Activated T-helper 1 cell treated with anti-CD3 and anti-CD28 coated beads, Interleukin-12 subunit alpha, Interleukin-12 subunit beta, Interleukin-2, Interleukin-4 antibody, amounts not matched to agents 30 ng/mL and 10 ng/mL and 1 ng/mL, durations not matched to agents 14 hours and 24 hours and 36 hours (primary cell): ENCODE measurements around the gene PRR22. TPM values are rescaled to one million over a fixed set of nuclear protein-coding genes. Genes with fewer than 3 reads are reported as not detected.

ENCODE experiments used
- DNase-seq: peaks from one replicate; pipeline ENCODE4 v3.0.0; 2021; ENCODE audit warnings: low spot score
- H3K27ac Mint-ChIP-seq: one replicate; pipeline ENCODE4 v1.8.0; 2021; ENCODE audit warnings: mild to moderate bottlenecking, mixed read lengths
- H3K27me3 Mint-ChIP-seq: one replicate; pipeline ENCODE4 v1.8.0; 2022; ENCODE audit warnings: mild to moderate bottlenecking, moderate library complexity, mixed read lengths; ENCODE audit not compliant: insufficient read depth
- H3K36me3 Mint-ChIP-seq: one replicate; pipeline ENCODE4 v1.8.0; 2021; ENCODE audit warnings: low read depth, mixed read lengths
- H3K4me1 Mint-ChIP-seq: one replicate; pipeline ENCODE4 v1.8.0; 2021; ENCODE audit warnings: low read depth, mixed read lengths
- H3K4me3 Mint-ChIP-seq: one replicate; pipeline ENCODE4 v1.8.0; 2021; ENCODE audit warnings: mild to moderate bottlenecking, moderate library complexity, mixed read lengths
- H3K9me3 Mint-ChIP-seq: one replicate; pipeline ENCODE4 v1.8.0; 2021; ENCODE audit warnings: mixed read lengths
- intact Hi-C: fragments of 100-400 bp; cut with micrococcal nuclease; formaldehyde crosslinking; loops from one replicate; pipeline ENCODE4 v1.15.1; 2024
- total RNA-seq: library from RNA; stranded (reverse); gene quantifications from 2 replicates; pipeline ENCODE4 v1.2.3, GENCODE V29; 2022

PRR22 gene
- total RNA-seq, 1 donor from 2014 or later = 7.4 TPM

DNA sequence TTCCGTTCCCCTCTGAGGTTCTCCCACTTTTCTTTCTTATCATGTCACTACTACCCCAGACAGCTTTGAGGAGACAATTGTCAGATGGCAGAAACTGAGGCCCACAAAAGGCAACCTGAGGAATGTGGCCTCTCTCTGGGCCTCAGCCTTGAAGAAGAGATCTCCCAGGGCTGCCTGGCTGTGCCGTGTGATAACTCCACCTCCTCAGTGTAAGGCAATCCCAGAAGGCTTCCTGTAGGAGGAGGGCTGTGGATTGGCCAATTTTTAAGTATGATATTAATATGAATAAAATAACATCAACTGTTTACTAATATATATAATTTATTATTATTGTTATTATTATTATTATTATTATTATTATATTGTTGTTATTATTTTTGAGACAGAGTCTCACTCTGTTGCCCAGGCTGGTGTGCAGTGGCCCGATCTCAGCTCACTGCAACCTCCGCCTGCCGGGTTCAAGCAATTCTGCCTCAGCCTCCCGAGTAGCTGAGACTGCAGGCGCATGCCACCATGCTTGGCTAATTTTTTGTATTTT lies 10.9 kb upstream of the PRR22 start:
- Mint-ChIP-seq H3K27ac (no peak overlapping the region), H3K9me3 (no peaks in the 10 kb centered on the region), H3K36me3 (peaks cover under 1% of the 10 kb centered on the region), H3K27me3 (peaks cover 9% of the 10 kb centered on the region), H3K4me1 (peaks cover under 1% of the 10 kb centered on the region), H3K4me3 (no peak overlapping the region)
- intact Hi-C loops = no loop called here
- no peak for DNase-seq

DNA sequence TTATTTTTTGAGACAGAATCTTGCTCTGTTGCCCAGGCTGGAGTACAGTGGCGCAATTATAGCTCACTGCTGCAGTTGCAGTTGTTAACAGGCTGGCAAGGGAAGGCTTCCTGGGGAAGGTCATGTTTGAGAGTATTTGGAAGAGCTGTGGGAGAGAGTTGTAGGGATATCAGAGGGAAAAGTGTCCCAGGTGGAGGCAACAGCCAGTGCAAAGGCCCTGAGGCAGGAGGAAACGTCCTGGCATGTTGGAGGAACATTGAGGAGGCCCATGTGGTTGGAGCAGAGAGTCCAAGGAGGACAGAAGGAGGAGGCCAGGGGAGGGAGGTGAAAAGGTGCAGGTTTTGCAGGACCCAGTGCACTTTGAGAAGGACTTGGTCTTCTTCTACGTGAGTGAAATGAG lies 8.6 kb upstream of the PRR22 start:
- intact Hi-C loops = no loop called here
- H3K27me3 Mint-ChIP-seq = no peaks in the 10 kb centered on the region
- no peak overlapping the region for H3K27ac Mint-ChIP-seq

DNA sequence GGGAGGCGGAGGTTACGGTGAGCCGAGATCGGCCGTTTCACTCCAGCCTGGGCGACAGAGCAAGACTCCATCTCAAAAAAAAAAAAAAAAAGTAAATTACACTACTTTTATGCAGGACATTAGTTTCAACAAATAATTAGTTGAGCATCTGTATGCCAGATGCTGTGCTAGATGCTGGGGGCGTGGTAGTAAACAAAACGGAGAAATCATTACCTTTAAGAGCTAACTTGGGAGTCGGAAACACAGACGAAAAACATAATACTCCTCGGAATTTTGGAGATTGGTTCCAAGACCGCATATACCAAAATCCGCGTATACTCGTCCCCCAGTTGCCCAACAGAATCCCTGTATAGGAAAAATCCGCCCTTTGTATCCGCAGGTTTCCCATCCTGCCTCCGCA lies 7.7 kb upstream of the PRR22 start:
- Mint-ChIP-seq H3K27me3 (no peaks in the 10 kb centered on the region), H3K4me1 (peaks cover 5% of the 10 kb centered on the region), H3K4me3 (no peak overlapping the region), H3K9me3 (no peaks in the 10 kb centered on the region), H3K27ac (no peak overlapping the region), H3K36me3 (peaks cover 15% of the 10 kb centered on the region)
- no peak for DNase-seq
- intact Hi-C loops = no loop called here

More for the DNA sequence above, 8.6 kb upstream of the PRR22 start:
- Mint-ChIP-seq H3K36me3 (peaks cover 12% of the 10 kb centered on the region), H3K9me3 (no peaks in the 10 kb centered on the region), H3K4me1 (peaks cover 5% of the 10 kb centered on the region), H3K4me3 (no peak overlapping the region)
- DNase-seq = no peak

DNA sequence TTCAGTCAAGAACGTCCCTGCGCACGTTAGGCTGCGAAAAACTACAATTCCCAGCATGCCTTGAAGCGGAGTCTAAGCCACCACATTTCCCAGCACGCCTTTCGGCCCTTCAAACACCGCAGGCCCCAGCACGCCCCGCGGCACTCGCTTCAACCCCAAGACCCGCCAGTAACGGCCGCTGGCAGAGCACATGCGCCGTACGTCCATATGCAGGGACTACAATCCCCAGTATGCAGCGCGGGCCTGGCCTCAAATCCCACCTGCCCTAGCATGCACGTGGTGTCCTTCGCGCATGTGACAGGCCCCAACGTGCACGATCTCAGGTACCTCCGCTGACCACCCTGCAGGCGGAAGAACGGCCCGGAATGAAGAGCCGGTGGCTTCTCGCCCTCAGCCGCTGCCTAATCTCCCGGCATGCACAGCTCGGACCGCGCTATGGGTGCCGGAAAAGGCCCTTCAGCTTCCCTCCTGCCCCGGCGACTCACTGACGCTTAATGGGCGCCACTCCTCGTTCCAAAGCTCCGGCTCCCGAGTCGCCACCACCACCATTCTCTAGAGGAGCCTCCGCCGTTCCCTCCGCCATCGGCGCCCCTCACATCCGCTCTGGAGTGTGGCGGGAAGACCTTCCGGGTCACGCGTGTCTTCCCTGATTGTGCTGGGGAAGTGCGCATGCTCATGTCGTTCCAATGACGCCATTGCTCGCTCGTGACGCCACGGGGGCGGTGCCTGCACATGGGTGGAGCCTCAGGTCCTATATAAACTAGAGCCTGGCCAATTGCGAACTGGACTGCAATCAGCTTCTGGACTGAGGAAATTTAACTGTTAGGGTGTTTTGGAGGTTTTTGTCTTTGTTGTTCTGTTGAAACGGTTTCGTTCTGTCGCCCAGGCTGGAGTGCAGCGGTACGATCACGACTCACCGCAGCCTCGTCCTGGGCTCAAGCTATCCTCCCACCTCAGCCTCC lies 6.3 kb upstream of the PRR22 start, which contains the start of gene DUS3L:
Gene DUS3L (minus strand): TSS at position 605 of the 962 bp plus-strand sequence. CDS start 22 bp downstream, at position 583.
- peaks cover 5% of the 10 kb centered on the region for H3K4me1 Mint-ChIP-seq
- H3K27me3 Mint-ChIP-seq = no peaks in the 10 kb centered on the region
- H3K4me3 Mint-ChIP-seq = peak within 1 kb of the TSS; percentile 98
- H3K36me3 Mint-ChIP-seq = peaks cover 25% of the 10 kb centered on the region
- H3K9me3 Mint-ChIP-seq = no peaks in the 10 kb centered on the region
- H3K27ac Mint-ChIP-seq = peak within 1 kb of the TSS; percentile 100
- intact Hi-C loops = loop anchor here (1.0 to 2.0 kb wide), 11 partner anchors 13 to 1000 kb away; partner anchors contain the start of genes ALKBH7, CATSPERD, CLPP and FEM1A
- DNase-seq = peak; percentile 95

DNA sequence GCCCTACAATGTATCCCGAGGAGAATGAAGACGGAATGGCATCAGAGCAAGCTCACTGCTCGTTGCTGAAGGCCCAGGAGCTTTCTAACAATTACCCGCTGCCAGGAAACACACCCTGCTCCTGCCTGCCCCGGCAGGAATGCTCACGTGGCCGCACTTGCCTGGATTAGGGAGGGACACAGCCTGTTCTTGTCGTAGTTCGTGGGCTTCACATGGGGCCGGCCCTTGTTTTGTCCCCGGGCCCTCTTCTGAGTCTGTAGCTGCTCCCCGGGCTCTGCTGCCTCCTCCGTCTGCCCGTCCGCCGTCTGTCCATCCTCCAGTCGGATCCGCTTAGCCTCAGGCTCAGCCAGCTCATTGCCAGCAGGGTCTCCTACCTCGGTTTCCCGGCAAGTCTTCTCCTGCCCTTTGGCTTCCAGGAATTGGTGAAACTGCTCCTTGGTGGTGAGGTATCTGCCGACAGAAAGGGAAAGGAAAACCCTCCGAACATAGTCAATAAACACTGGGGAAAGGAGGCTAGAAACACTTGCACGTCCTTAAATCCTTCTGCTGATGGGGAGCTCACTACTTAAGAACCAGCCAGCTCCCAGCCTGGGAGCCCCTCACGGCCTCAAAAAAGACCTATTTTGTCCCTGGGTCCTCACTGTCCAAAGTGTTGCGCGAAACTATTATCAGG lies 5.5 kb upstream of the PRR22 start:
- peak overlapping the region; percentile 100 for H3K27ac Mint-ChIP-seq
- intact Hi-C loops = loop anchor here (1.0 to 2.0 kb wide), 7 partner anchors 14 to 583 kb away; partner anchors contain the start of genes ALKBH7, CATSPERD, LONP1 and RANBP3
- H3K27me3 Mint-ChIP-seq = no peaks in the 10 kb centered on the region
- no peaks in the 10 kb centered on the region for H3K9me3 Mint-ChIP-seq
- peaks cover 26% of the 10 kb centered on the region for H3K36me3 Mint-ChIP-seq
- no peak for DNase-seq
- H3K4me1 Mint-ChIP-seq = peaks cover 5% of the 10 kb centered on the region
- H3K4me3 Mint-ChIP-seq = peak overlapping the region; percentile 98

DNA sequence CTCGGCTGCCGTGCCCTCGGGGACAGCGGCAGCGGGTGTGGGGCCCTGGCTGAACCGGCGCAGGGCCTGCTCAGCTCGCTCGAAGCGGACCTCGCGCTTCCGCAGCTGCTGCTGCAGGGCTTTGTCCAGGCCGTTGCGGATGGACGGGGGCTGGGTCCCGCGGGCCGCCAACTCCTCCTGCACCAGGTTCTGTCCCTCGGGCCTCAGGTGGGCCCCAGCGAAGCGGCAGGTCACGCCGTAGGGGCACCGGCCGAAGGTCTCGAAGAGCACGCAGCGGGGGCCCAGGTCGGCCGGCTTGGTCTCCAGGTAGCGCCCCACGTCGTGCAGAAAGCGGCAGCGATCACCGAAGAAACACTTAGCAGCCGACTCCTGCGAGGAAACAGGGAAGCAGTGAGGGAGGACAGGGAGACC lies 4.8 kb upstream of the PRR22 start:
- Mint-ChIP-seq H3K27me3 (no peaks in the 10 kb centered on the region), H3K9me3 (no peaks in the 10 kb centered on the region)

DNA sequence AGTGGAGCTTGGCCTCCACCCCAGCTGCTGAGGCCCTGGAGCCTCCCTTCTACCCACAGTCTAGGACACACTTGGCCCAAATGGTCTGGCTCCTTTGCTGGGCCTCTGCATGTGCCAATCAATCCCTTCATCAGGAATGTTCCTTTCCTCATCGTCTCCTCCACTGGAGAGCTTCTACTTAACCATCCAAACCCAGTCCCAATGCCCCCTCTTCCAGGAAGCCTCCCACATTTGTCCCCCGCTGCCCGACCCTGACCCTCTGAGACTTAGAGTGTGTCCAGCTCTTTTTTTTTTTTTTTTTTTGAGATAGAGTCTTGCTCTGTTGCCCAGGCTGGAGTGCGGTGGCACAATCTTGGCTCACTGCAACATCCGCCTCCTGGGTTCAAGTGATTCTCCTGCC lies 3.9 kb upstream of the PRR22 start:
- intact Hi-C loops = no loop called here
- H3K27me3 Mint-ChIP-seq = no peaks in the 10 kb centered on the region
- DNase-seq = no peak
- peaks cover 26% of the 10 kb centered on the region for H3K36me3 Mint-ChIP-seq
- peaks cover 5% of the 10 kb centered on the region for H3K4me1 Mint-ChIP-seq
- H3K9me3 Mint-ChIP-seq = no peaks in the 10 kb centered on the region
- H3K27ac Mint-ChIP-seq = no peak overlapping the region
- peak overlapping the region; percentile 27 for H3K4me3 Mint-ChIP-seq

More for the DNA sequence above, 4.8 kb upstream of the PRR22 start:
- no peak for DNase-seq
- H3K36me3 Mint-ChIP-seq = peaks cover 26% of the 10 kb centered on the region
- no peak overlapping the region for H3K27ac Mint-ChIP-seq
- intact Hi-C loops = no loop called here
- H3K4me1 Mint-ChIP-seq = peaks cover 5% of the 10 kb centered on the region
- peak overlapping the region; percentile 98 for H3K4me3 Mint-ChIP-seq

DNA sequence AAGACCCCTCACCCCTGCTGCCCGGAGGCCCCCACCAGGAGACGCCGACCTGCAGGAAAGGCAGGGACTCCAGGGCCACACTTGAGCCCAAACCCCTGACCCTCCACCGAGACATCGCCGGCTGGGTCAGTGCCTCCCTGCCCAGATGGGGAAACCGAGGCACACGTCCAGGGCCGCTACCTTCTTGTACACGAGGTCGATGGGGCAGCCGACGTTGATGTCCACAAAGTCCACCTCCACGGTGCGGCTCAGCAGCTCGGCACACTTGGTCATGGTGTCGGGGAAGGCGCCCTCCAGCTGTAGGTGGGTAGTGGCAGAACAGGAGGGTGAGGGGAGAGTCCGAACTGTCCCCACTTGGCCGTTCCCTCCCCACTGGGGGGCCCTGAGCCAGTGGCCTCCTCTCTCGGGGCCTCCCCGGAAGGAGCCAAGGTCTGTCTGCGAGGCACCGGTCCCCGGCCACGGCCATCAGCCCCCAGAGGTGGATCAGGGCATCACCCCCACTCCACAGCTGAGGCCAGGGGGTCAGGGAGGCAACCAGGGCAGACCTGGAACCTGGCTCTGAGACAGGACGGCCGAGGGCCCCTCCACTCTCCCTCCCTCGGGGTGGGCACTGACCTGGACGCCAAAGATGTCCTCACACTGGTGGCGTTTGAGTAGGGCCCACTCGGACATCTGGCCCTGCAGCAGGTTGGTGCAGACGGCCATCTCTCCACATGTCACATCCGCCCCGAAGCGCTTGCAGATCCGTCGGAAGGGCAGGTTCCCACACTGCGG lies 3.0 kb upstream of the PRR22 start:
- H3K36me3 Mint-ChIP-seq = peaks cover 26% of the 10 kb centered on the region
- H3K9me3 Mint-ChIP-seq = no peaks in the 10 kb centered on the region
- no peak overlapping the region for H3K27ac Mint-ChIP-seq
- H3K4me3 Mint-ChIP-seq = no peak overlapping the region
- DNase-seq = no peak
- intact Hi-C loops = no loop called here
- no peaks in the 10 kb centered on the region for H3K27me3 Mint-ChIP-seq
- H3K4me1 Mint-ChIP-seq = peaks cover 5% of the 10 kb centered on the region

DNA sequence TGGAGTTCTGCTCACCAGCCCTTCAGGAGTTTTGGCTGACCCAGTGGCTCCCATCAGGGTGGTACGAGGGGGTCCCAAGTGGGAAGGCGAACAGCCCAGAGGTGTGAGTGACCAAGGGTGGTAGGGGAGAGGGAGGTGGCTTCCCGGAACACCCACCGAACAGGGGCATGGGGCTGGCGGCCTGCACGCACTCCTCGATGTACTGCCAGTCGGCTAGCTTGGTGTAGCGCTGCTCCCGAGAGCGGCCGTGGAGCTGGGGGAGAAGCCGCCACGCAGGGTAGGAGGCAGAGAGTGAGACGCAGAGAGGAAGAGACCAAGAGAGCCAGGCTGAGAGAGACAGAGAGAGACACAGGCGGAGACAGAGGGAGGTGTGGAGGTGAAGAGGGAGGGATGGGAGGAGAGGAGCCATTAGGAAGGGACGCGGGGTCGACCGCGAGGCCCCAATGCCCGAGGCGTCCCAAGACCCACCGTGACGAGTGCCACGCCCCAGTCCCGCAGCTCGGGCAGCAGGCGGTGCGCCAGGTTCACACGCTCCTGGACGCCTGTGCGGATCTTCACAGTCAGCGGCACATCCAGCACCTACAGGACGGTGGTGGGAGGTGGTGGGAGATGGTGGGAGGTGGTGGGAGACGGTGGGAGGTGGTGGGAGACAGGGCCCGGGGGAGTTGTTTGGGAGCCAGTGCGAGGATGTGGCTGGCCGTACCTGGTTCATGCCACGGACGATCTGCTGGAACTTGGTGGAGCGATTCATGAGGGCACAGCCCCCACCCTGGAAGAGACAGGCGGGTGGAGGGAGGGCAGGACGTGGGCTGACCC lies 2.3 kb upstream of the PRR22 start:
- Mint-ChIP-seq H3K4me1 (peaks cover 5% of the 10 kb centered on the region), H3K36me3 (peaks cover 26% of the 10 kb centered on the region), H3K9me3 (no peaks in the 10 kb centered on the region), H3K27me3 (no peaks in the 10 kb centered on the region), H3K4me3 (no peak overlapping the region), H3K27ac (no peak overlapping the region)
- DNase-seq = no peak
- intact Hi-C loops = no loop called here

DNA sequence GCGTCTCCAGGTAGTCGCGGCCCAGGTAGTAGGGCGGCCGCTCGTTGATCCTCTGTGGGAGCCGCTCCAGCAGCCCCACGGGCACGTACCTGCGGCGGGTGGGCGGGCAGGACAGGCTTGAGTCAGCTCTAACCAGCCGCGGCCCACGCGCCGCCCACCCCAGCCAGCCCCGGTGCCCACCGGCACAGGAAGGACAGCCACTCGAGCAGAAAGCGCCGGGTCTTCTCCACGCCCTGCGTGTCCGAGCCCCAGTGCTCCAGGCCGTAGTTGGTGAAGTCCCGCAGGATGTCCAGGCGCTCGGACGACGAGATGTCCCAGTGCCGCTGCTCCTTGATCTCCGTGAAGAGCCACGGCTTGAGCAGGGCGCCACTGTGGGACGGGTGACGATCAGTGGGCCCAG lies 877 bp upstream of the PRR22 start:
- Mint-ChIP-seq H3K36me3 (peaks cover 25% of the 10 kb centered on the region), H3K4me3 (no peak overlapping the region)

DNA sequence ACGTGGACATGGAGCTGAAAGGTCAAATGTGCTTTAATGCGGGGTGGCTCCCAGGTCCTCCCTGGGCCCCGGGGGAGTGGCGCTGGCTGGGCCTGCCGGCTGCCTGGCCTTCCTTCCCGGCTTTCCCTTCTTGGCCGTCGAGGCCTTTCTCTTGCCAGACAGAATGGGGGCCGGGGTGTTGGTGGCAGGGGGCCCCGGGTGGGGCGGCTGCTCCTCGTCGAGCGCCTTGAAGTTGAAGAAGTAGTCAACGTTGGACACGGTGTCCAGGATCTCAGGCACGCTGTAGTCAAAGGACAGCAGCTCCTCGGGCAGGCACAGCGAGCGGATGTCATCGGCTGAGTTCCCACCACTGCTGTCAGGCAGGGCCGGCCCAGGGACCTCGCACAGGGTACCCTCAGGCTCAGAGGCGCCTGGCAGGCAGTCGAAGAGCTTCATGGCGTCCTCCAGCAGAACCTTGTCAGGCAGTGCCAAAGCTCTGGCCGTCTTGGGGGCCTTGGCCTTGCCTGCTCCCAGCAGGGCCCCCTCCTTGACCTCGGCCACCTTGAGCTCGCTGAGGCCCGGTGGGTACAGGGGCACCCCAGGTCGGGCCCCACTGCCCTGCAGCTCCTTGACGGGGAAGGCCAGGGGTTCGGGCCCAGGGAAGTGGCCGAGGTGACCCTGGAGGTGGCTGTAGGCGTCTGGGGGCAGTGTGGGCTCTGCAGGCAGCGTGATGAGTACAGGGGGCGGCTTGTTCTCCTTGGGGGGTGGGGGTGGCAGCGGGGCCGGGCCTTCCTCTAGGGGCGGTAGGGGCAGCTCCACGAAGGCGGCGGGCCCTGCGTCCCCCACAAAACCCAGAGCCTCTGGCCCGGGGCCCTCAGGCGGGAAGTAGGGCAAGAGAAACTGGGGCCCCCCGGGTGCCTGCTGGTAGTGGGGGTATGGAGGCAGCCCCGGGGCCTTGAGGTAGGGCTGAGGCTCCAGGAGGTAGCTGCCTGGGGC lies 1.3 kb downstream of the PRR22 start:
- intact Hi-C loops = no loop called here
- H3K4me1 Mint-ChIP-seq = no peaks in the 10 kb centered on the region
- no peak overlapping the region for H3K4me3 Mint-ChIP-seq
- peaks cover 14% of the 10 kb centered on the region for H3K36me3 Mint-ChIP-seq
- no peak for DNase-seq
- H3K27me3 Mint-ChIP-seq = no peaks in the 10 kb centered on the region
- no peaks in the 10 kb centered on the region for H3K9me3 Mint-ChIP-seq
- H3K27ac Mint-ChIP-seq = no peak overlapping the region

More for the DNA sequence above, 877 bp upstream of the PRR22 start:
- Mint-ChIP-seq H3K27me3 (no peaks in the 10 kb centered on the region), H3K27ac (no peak overlapping the region), H3K4me1 (peaks cover 5% of the 10 kb centered on the region), H3K9me3 (no peaks in the 10 kb centered on the region)
- intact Hi-C loops = no loop called here
- no peak for DNase-seq
